Measurements from ENCODE around the gene EPS8L1.

The EPS8L1 gene

GRCh38 chr19:55080121-55080967 is 4.7 kb downstream of the EPS8L1 start:
- DNase-seq (ENCODE audit: low read depth): peak; percentile 73

GRCh38 chr19:55080968-55081769 is 5.5 kb downstream of the EPS8L1 start:
- DNase-seq (ENCODE audit: low read depth): peak; percentile 74

- DNase-seq (ENCODE audit: low read depth): no peak
Measured at GRCh38 chr19:55081770-55082019, 6.0 kb downstream of the EPS8L1 start.

- DNase-seq (ENCODE audit: low read depth): peak; percentile 36
Measured at GRCh38 chr19:55082020-55082851, 6.6 kb downstream of the EPS8L1 start.

GRCh38 chr19:55083004-55083850 is 7.6 kb downstream of the EPS8L1 start:
- no peak for DNase-seq (ENCODE audit: low read depth)

GRCh38 chr19:55084416-55084815 is 8.7 kb downstream of the EPS8L1 start:
- DNase-seq (ENCODE audit: low read depth): no peak

GRCh38 chr19:55085923-55086715 is 10.4 kb downstream of the EPS8L1 start:
- DNase-seq (ENCODE audit: low read depth): no peak

- peak; percentile 97 for DNase-seq (ENCODE audit: low read depth)
Measured at GRCh38 chr19:55086730-55087541, 11.3 kb downstream of the EPS8L1 start.

- DNase-seq (ENCODE audit: low read depth): peak; percentile 68
Measured at GRCh38 chr19:55087542-55087901, 11.9 kb downstream of the EPS8L1 start.

GRCh38 chr19:55088021-55088451 is 12.4 kb downstream of the EPS8L1 start:
- DNase-seq (ENCODE audit: low read depth): no peak

- DNase-seq (ENCODE audit: low read depth): peak; percentile 70
Measured at GRCh38 chr19:55088543-55089341, 13.1 kb downstream of the EPS8L1 start.

GRCh38 chr19:55089342-55089944 is 13.8 kb downstream of the EPS8L1 start:
- DNase-seq (ENCODE audit: low read depth): no peak

GRCh38 chr19:55090564-55090963 is 14.9 kb downstream of the EPS8L1 start:
- DNase-seq (ENCODE audit: low read depth): no peak

- no peak for DNase-seq (ENCODE audit: low read depth)
Measured at GRCh38 chr19:55091126-55091910, 15.6 kb downstream of the EPS8L1 start.

GRCh38 chr19:55091955-55092354 is 16.3 kb downstream of the EPS8L1 start:
- no peak for DNase-seq (ENCODE audit: low read depth)

- DNase-seq (ENCODE audit: low read depth): no peak
Measured at GRCh38 chr19:55092423-55093318, 17.0 kb downstream of the EPS8L1 start.
